H1 (cell line): ENCODE results near the gene B4GALNT3. TPM values are rescaled to one million over a fixed set of nuclear protein-coding genes. Genes with fewer than 3 reads are reported as not detected.

Experiments used
- CTCF ChIA-PET: fragments of 300-600 bp; sonication (Branson Sonifier 250); formaldehyde crosslinking; loops from one replicate; lab custom pipeline; 2021; ENCODE audit not compliant: partially characterized antibody; lab: Charles Lee
- POLR2A ChIA-PET: fragments of 300-600 bp; sonication (Branson Sonifier 250); formaldehyde crosslinking; loops from one replicate; lab custom pipeline; 2021; ENCODE audit warnings: inconsistent platforms; ENCODE audit not compliant: partially characterized antibody; lab: Charles Lee
- DNase-seq, 2 experiments: peaks; one replicate each; pipeline versions ENCODE4 v3.0.0 to v3.0.0-alpha.2; 2010 to 2022; ENCODE audit warnings: low spot score in 2 of 2, low read depth in 1 of 2, mixed read lengths in 1 of 2
- FAIRE-seq: peaks from 2 replicates; lab custom pipeline; 2011; peaks lifted over from hg19 to GRCh38; lab: Jason Lieb, UNC
- H2AFZ ChIP-seq: 2 replicates; pipeline ENCODE4 v1.8.1; 2012; ENCODE audit warnings: low read length, inconsistent platforms
- H2AK5ac ChIP-seq: 2 replicates; pipeline ENCODE4 v1.6.1; 2013; ENCODE audit warnings: low read depth, low read length
- H2BK120ac ChIP-seq: replicated peaks from 2 replicates; pipeline ENCODE3; 2013; ENCODE audit warnings: low read depth, low read length, inconsistent platforms
- H2BK12ac ChIP-seq: 2 replicates; pipeline ENCODE4 v1.6.1; 2013; ENCODE audit warnings: low read depth, low read length
- H2BK15ac ChIP-seq: 2 replicates; pipeline ENCODE4 v1.6.1; 2013; ENCODE audit warnings: low read length
- H2BK20ac ChIP-seq: 2 replicates; pipeline ENCODE4 v1.6.1; 2013; ENCODE audit warnings: low read length
- H2BK5ac ChIP-seq: 2 replicates; pipeline ENCODE4 v1.6.1; 2013; ENCODE audit warnings: low read depth, low read length
- H3K14ac ChIP-seq: 2 replicates; pipeline ENCODE4 v1.6.1; 2013; ENCODE audit warnings: inconsistent platforms; ENCODE audit not compliant: insufficient read length
- H3K18ac ChIP-seq: 2 replicates; pipeline ENCODE4 v1.6.1; 2013; ENCODE audit warnings: low read length; ENCODE audit errors: extremely low read depth
- H3K23ac ChIP-seq: 2 replicates; pipeline ENCODE4 v1.6.1; 2013; ENCODE audit warnings: inconsistent platforms; ENCODE audit not compliant: insufficient read length
- H3K23me2 ChIP-seq: 2 replicates; pipeline ENCODE4 v1.6.1; 2013; ENCODE audit warnings: low read depth, low read length
- H3K27ac ChIP-seq: 2 replicates; pipeline ENCODE4 v1.6.1; 2011; ENCODE audit warnings: low read depth, low read length, inconsistent platforms
- H3K27me3 ChIP-seq, 4 experiments: replicated peaks in 1 of 4; 1 replicate in 1 of 4; 2 replicates in 3 of 4; pipeline versions ENCODE4 v1.6.1 to v1.8.1; 2011 to 2013; ENCODE audit warnings: low read length in 3 of 4, mild to moderate bottlenecking in 3 of 4, inconsistent platforms in 2 of 4, mixed read lengths in 2 of 4, moderate library complexity in 1 of 4; ENCODE audit not compliant: control insufficient read depth in 3 of 4, insufficient read depth in 3 of 4; ENCODE audit errors: extremely low read depth in 1 of 4
- H3K36me3 ChIP-seq, 4 experiments: 2 replicates each; pipeline versions ENCODE4 v1.6.1 to v1.8.1; 2011 to 2013; ENCODE audit warnings: mild to moderate bottlenecking in 4 of 4, low read length in 3 of 4, moderate library complexity in 2 of 4, control low read depth in 1 of 4, inconsistent platforms in 1 of 4; ENCODE audit not compliant: insufficient read depth in 4 of 4, control insufficient read depth in 2 of 4
- H3K4ac ChIP-seq: replicated peaks from 2 replicates; pipeline ENCODE3; 2013; ENCODE audit warnings: low read length, low read depth, mixed read lengths, inconsistent platforms; ENCODE audit not compliant: insufficient read length
- H3K4me1 ChIP-seq, 4 experiments: replicated peaks in 1 of 4; 1 replicate in 1 of 4; 2 replicates in 3 of 4; pipeline versions ENCODE4 v1.6.1 to v1.8.1; 2011 to 2013; ENCODE audit warnings: low read length in 3 of 4, inconsistent platforms in 2 of 4, mixed read lengths in 1 of 4; ENCODE audit not compliant: insufficient read depth in 4 of 4, control insufficient read depth in 3 of 4
- H3K4me2 ChIP-seq, 2 experiments: 2 replicates each; pipeline versions ENCODE4 v1.6.1 to v1.8.1; 2011 to 2013; ENCODE audit warnings: low read depth in 2 of 2, low read length in 2 of 2, control low read depth in 1 of 2, inconsistent platforms in 1 of 2, mild to moderate bottlenecking in 1 of 2; ENCODE audit not compliant: insufficient read depth in 1 of 2
- H3K4me3 ChIP-seq, 4 experiments: fragments of 200-600, 300-600 bp in 1 of 4; sonication (generic), shearing (Covaris generic), sonication (Bioruptor Twin) in 1 of 4; 2 replicates each; pipeline versions ENCODE4 v1.5.1 to v1.8.1; 2011 to 2016; ENCODE audit warnings: low read length in 4 of 4, low read depth in 3 of 4, control low read depth in 2 of 4, inconsistent platforms in 2 of 4, mild to moderate bottlenecking in 2 of 4, mixed read lengths in 1 of 4, moderate library complexity in 1 of 4; ENCODE audit not compliant: insufficient read depth in 2 of 4; ENCODE audit errors: extremely low read depth in 1 of 4
- H3K56ac ChIP-seq: replicated peaks from 2 replicates; pipeline ENCODE3; 2013; ENCODE audit warnings: low read depth, mild to moderate bottlenecking, mixed read lengths, low read length, inconsistent platforms; ENCODE audit not compliant: insufficient read length
- H3K79me1 ChIP-seq: 2 replicates; pipeline ENCODE4 v1.6.1; 2013; ENCODE audit warnings: low read depth, low read length, control low read depth
- H3K79me2 ChIP-seq, 2 experiments: 2 replicates each; pipeline versions ENCODE4 v1.6.1 to v1.8.1; 2012 to 2013; ENCODE audit warnings: low read length in 2 of 2, mild to moderate bottlenecking in 2 of 2, inconsistent platforms in 1 of 2; ENCODE audit not compliant: insufficient read depth in 2 of 2, control insufficient read depth in 1 of 2
- H3K9ac ChIP-seq, 4 experiments: replicated peaks in 1 of 4; 1 replicate in 1 of 4; 2 replicates in 3 of 4; pipeline versions ENCODE4 v1.6.1 to v1.8.1; 2011 to 2013; ENCODE audit warnings: low read depth in 3 of 4, low read length in 3 of 4, control low read depth in 2 of 4, mild to moderate bottlenecking in 2 of 4, moderate library complexity in 2 of 4, inconsistent platforms in 1 of 4; ENCODE audit errors: extremely low read depth in 1 of 4
- H3K9me3 ChIP-seq, 2 experiments: 2 replicates each; pipeline versions ENCODE4 v1.6.1 to v1.8.1; 2012 to 2013; ENCODE audit warnings: mild to moderate bottlenecking in 2 of 2, moderate library complexity in 2 of 2, control low read depth in 1 of 2, inconsistent platforms in 1 of 2, low read depth in 1 of 2, low read length in 1 of 2, mixed read lengths in 1 of 2; ENCODE audit not compliant: insufficient read depth in 2 of 2
- H4K20me1 ChIP-seq, 2 experiments: replicated peaks in 1 of 2; 2 replicates each; pipeline versions ENCODE3 to v1.8.1; 2011 to 2013; ENCODE audit warnings: inconsistent platforms in 2 of 2, low read length in 2 of 2, mild to moderate bottlenecking in 1 of 2; ENCODE audit not compliant: insufficient read depth in 2 of 2, control insufficient read depth in 1 of 2
- H4K5ac ChIP-seq: 2 replicates; pipeline ENCODE4 v1.6.1; 2013; ENCODE audit warnings: low read length, low read depth, mixed read lengths, inconsistent platforms; ENCODE audit not compliant: insufficient read length
- H4K8ac ChIP-seq: 2 replicates; pipeline ENCODE4 v1.8.0; 2013; ENCODE audit warnings: mild to moderate bottlenecking, moderate library complexity, low read length, inconsistent platforms; ENCODE audit not compliant: insufficient read depth; ENCODE audit errors: extremely low read depth
- H4K91ac ChIP-seq: replicated peaks from 2 replicates; pipeline ENCODE3; 2013; ENCODE audit warnings: low read length, mixed read lengths, inconsistent platforms; ENCODE audit not compliant: insufficient read length
- CBX8 ChIP-seq: fragments of 300-800, 300-1000 bp; sonication (generic); IDR thresholded peaks from 2 replicates; pipeline ENCODE4 v1.7.1; 2016; ENCODE audit warnings: low read depth, low read length, borderline replicate concordance
- CTBP2 ChIP-seq: IDR thresholded peaks from 2 replicates; pipeline ENCODE4 v1.7.0; 2011; ENCODE audit warnings: borderline replicate concordance, mild to moderate bottlenecking, moderate library complexity, mixed read lengths, low read length; ENCODE audit not compliant: insufficient read depth, insufficient read length
- PHF8 ChIP-seq: fragments of 200-600 bp; sonication (generic); conservative IDR thresholded peaks from 2 replicates; pipeline ENCODE4 v1.7.1; 2012; ENCODE audit warnings: low read depth, mild to moderate bottlenecking, inconsistent platforms, low read length, moderate library complexity
- TCF12 ChIP-seq: IDR thresholded peaks from 2 replicates; pipeline ENCODE4 v1.6.1; 2011; ENCODE audit warnings: low read depth, mild to moderate bottlenecking, low read length
- WGBS, 2 experiments: shearing (Covaris generic) in 1 of 2; methylation state at CpG; one replicate each; pipeline versions ENCODE4 v1.1.6 to v1.1.7; 2013 to 2015; ENCODE audit warnings: low lambda C conversion rate in 2 of 2, mixed read lengths in 2 of 2, inconsistent platforms in 1 of 2, low coverage in 1 of 2, missing lambda C conversion rate in 1 of 2; ENCODE audit not compliant: insufficient replicate concordance in 2 of 2, insufficient coverage in 1 of 2, insufficient read length in 1 of 2; ENCODE audit errors: extremely low coverage in 1 of 2, missing lambda C conversion rate in 1 of 2; 5-methylcytosine and 5-hydroxymethylcytosine counted together
- polyA plus RNA-seq, 7 experiments: library from polyadenylated mRNA; depleted of rRNA in 3 of 7; stranded (reverse) in 5 of 7; unstranded in 2 of 7; fragments of >200 nt in 5 of 7; fragments of 200-250 nt in 2 of 7; gene quantifications; 1 replicate in 5 of 7; 2 replicates in 1 of 7; 4 replicates in 1 of 7; pipeline versions ENCODE4 v1.2.1 to v1.2.3, GENCODE V29; 2011 to 2013; ENCODE audit warnings: missing spikeins in 2 of 7, mixed read lengths in 2 of 7
- total RNA-seq: library from RNA; stranded (reverse); fragmentation: NEBNext Ultra II Directional; extraction: Animal tissue kit (Norgen Biotek cat#: 25700); gene quantifications from 2 replicates; pipeline ENCODE4 v1.2.1, GENCODE V29; 2021
- TF ChIP-seq, protein P1 (sequence below), 3 experiments: IDR thresholded peaks; 1 replicate in 2 of 3; 2 replicates in 1 of 3; pipeline versions ENCODE4 v1.5.1 to v1.6.1; 2011; ENCODE audit warnings: low read length in 3 of 3, mild to moderate bottlenecking in 3 of 3, inconsistent platforms in 2 of 3, low read depth in 1 of 3, moderate library complexity in 1 of 3; ENCODE audit not compliant: insufficient read depth in 1 of 3; ENCODE audit errors: control extremely low read depth in 1 of 3
- TF ChIP-seq, protein P2 (sequence below): IDR thresholded peaks from 2 replicates; pipeline ENCODE4 v1.6.1; 2011; ENCODE audit warnings: low read depth, mild to moderate bottlenecking, low read length; ENCODE audit not compliant: insufficient read depth

B4GALNT3 gene
- total and polyA plus RNA-seq, 2 of the 8 experiments (the other 6 are each of a cell fraction or from before 2014, with no cell fraction given), result 12.5 to 20.3 TPM

DNA sequence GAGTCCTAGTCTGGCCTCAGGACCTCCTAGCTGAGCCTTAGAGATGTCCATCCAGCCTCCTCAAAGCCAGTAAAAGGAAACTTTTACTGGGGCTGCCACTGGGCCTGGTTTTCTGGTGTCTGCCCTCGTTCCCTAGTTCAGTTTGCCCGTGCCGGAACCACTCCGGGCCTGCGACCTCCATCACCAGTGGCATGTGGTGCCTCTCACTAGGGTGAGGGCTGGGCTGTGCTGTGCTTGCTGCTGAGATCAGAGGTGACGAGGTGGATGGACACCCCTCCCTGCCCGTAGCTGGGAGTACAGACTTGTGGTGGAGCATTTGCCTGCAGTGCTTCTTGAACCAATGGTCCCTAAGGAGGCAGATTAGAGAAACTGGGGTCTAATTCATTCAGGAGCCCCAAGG is 75.7 kb downstream of the B4GALNT3 start:
- Histone ChIP-seq H3K56ac (no peak overlapping the region), H3K23me2 (no peaks in the 10 kb centered on the region), H3K9ac (no peak overlapping the region), H3K18ac (no peak overlapping the region), H3K4me3 (no peak overlapping the region), H2BK5ac (no peak overlapping the region; the same call in 1 of the 2 replicates), H4K8ac (no peak overlapping the region; the same call in 1 of the 2 replicates), H3K4me1 (peaks cover 0 to 2% (median under 1%) of the 10 kb centered on the region in 4 experiments; a peak in 1 of 7 replicates), H3K36me3 (no peaks in the 10 kb centered on the region), H2BK20ac (no peak overlapping the region), H4K5ac (no peak overlapping the region), H3K79me1 (no peaks in the 10 kb centered on the region), H3K14ac (no peak overlapping the region), H3K27ac (no peak overlapping the region), H3K4me2 (no peak overlapping the region), H3K79me2 (no peaks in the 10 kb centered on the region), H4K91ac (no peak overlapping the region), H3K4ac (no peak overlapping the region), H3K23ac (no peak overlapping the region), H2AK5ac (no peak overlapping the region), H2BK12ac (no peak overlapping the region), H4K20me1 (no peaks in the 10 kb centered on the region), H3K9me3 (peaks cover 0 to 9% of the 10 kb centered on the region in 2 experiments; a peak in 2 of 4 replicates), H2AFZ (no peak overlapping the region), H2BK15ac (no peak overlapping the region), H2BK120ac (no peak overlapping the region), H3K27me3 (no peaks in the 10 kb centered on the region)
- WGBS, 2 experiments, result 89% methylated on average over 7 of the region's 7 CpGs; no CpG with 5 or more reads in 1 of the 2 experiments
- TF ChIP-seq, protein P1, sequence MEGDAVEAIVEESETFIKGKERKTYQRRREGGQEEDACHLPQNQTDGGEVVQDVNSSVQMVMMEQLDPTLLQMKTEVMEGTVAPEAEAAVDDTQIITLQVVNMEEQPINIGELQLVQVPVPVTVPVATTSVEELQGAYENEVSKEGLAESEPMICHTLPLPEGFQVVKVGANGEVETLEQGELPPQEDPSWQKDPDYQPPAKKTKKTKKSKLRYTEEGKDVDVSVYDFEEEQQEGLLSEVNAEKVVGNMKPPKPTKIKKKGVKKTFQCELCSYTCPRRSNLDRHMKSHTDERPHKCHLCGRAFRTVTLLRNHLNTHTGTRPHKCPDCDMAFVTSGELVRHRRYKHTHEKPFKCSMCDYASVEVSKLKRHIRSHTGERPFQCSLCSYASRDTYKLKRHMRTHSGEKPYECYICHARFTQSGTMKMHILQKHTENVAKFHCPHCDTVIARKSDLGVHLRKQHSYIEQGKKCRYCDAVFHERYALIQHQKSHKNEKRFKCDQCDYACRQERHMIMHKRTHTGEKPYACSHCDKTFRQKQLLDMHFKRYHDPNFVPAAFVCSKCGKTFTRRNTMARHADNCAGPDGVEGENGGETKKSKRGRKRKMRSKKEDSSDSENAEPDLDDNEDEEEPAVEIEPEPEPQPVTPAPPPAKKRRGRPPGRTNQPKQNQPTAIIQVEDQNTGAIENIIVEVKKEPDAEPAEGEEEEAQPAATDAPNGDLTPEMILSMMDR (IDR thresholded peaks at IDR 0.05; ENCODE audit: control extremely low read depth in 1 of 3, insufficient read depth in 1 of 3, low read depth in 1 of 3, low read length in 3 of 3), result no peak
- TF ChIP-seq PHF8, result no peak
- no peak for TF ChIP-seq CBX8
- TF ChIP-seq, protein P2, sequence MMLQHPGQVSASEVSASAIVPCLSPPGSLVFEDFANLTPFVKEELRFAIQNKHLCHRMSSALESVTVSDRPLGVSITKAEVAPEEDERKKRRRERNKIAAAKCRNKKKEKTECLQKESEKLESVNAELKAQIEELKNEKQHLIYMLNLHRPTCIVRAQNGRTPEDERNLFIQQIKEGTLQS, result no peak
- TF ChIP-seq TCF12, result no peak
- no peak for TF ChIP-seq CTBP2
- ChIA-PET POLR2A (no interaction called here), CTCF (interaction anchor here (1.0 to 10.4 kb wide), 6 partner anchors 9 to 92 kb away, joined by 3 to 163 read pairs (median 8); partner anchors contain the start of gene B4GALNT3)
- FAIRE-seq (no peak), DNase-seq (no peak)
